Measurements from ENCODE around the gene DENND1A.
"Not testable (repeated sequence)": the region's sequence is repeated elsewhere in the genome, so short reads cannot be mapped to it uniquely, and the experiment has no call there.

The DENND1A gene

GRCh38 chr9:123929870-123930831 is at the start of gene DENND1A:
TSS of gene DENND1A (minus strand) at chr9:123930126. CDS start at chr9:123929905, 221 bp downstream.
- DNase-seq (ENCODE audit: low read depth in 2 of 2) = peak; percentile 79 to 81

- no peak for DNase-seq (ENCODE audit: low read depth in 2 of 2)
Measured at GRCh38 chr9:123978981-123979380, 49.1 kb upstream of the DENND1A start.

- not testable (repeated sequence) for DNase-seq (ENCODE audit: low read depth in 2 of 2)
Measured at GRCh38 chr9:123976579-123976978, 46.7 kb upstream of the DENND1A start.

- DNase-seq (ENCODE audit: low read depth in 2 of 2) = no peak
Measured at GRCh38 chr9:123975871-123976270, 45.9 kb upstream of the DENND1A start.

- DNase-seq (ENCODE audit: low read depth in 2 of 2) = no peak
Measured at GRCh38 chr9:123974471-123974870, 44.5 kb upstream of the DENND1A start.

- DNase-seq (ENCODE audit: low read depth in 2 of 2) = no peak
Measured at GRCh38 chr9:123973590-123974223, 43.8 kb upstream of the DENND1A start.

- no peak for DNase-seq (ENCODE audit: low read depth in 2 of 2)
Measured at GRCh38 chr9:123972618-123973017, 42.7 kb upstream of the DENND1A start.

GRCh38 chr9:123967323-123967722 is 37.4 kb upstream of the DENND1A start:
- DNase-seq (ENCODE audit: low read depth in 2 of 2) = no peak

GRCh38 chr9:123965801-123966686 is 36.1 kb upstream of the DENND1A start:
- no peak for DNase-seq (ENCODE audit: low read depth in 2 of 2)

GRCh38 chr9:123964761-123965160 is 34.8 kb upstream of the DENND1A start:
- DNase-seq (ENCODE audit: low read depth in 2 of 2) = no peak

GRCh38 chr9:123960965-123961364 is 31.0 kb upstream of the DENND1A start:
- no peak for DNase-seq (ENCODE audit: low read depth in 2 of 2)

GRCh38 chr9:123960366-123960765 is 30.4 kb upstream of the DENND1A start:
- no peak for DNase-seq (ENCODE audit: low read depth in 2 of 2)

- peak; percentile 10 to 12 for DNase-seq (ENCODE audit: low read depth in 2 of 2)
Measured at GRCh38 chr9:123959787-123960186, 29.9 kb upstream of the DENND1A start.

- no peak for DNase-seq (ENCODE audit: low read depth in 2 of 2)
Measured at GRCh38 chr9:123957731-123958130, 27.8 kb upstream of the DENND1A start.

GRCh38 chr9:123957168-123957721 is 27.3 kb upstream of the DENND1A start:
- DNase-seq (ENCODE audit: low read depth in 2 of 2) = no peak

- no peak for DNase-seq (ENCODE audit: low read depth in 2 of 2)
Measured at GRCh38 chr9:123955637-123956036, 25.7 kb upstream of the DENND1A start.

GRCh38 chr9:123954518-123955280 is 24.8 kb upstream of the DENND1A start:
- DNase-seq (ENCODE audit: low read depth in 2 of 2) = peak in 1 of 2 experiments; percentile 20

GRCh38 chr9:123952641-123953495 is 22.9 kb upstream of the DENND1A start:
- DNase-seq (ENCODE audit: low read depth in 2 of 2) = no peak

GRCh38 chr9:123948286-123948685 is 18.4 kb upstream of the DENND1A start:
- DNase-seq (ENCODE audit: low read depth in 2 of 2) = no peak

GRCh38 chr9:123947326-123947725 is 17.4 kb upstream of the DENND1A start:
- no peak for DNase-seq (ENCODE audit: low read depth in 2 of 2)

Data from fibroblast of skin of left biceps (primary cell).